NK-92 treated with Interleukin-12 subunit alpha and Interleukin-12 subunit beta, amount 100 ng/mL, for 24 hours (cell line): Measurements from ENCODE around the gene KRTAP5-2.
"Not testable (repeated sequence)": the region's sequence is repeated elsewhere in the genome, so short reads cannot be mapped to it uniquely, and the experiment has no call there.

Source experiments
- DNase-seq: peaks from one replicate; lab custom pipeline; 2025; lab: John Stamatoyannopoulos, UW

The KRTAP5-2 gene

GRCh38 chr11:1597994-1598380, at the start of gene KRTAP5-2:
KRTAP5-2 (minus strand) TSS chr11:1598294; CDS start chr11:1598250, 44 bp downstream.
- DNase-seq, result no peak

GRCh38 chr11:1646540-1646939, 48.4 kb upstream of the KRTAP5-2 start:
- not testable (repeated sequence) for DNase-seq

- no peak for DNase-seq
These were observed 47.3 kb upstream of the KRTAP5-2 start for GRCh38 chr11:1645357-1645821.

GRCh38 chr11:1644601-1645356, 46.7 kb upstream of the KRTAP5-2 start:
- no peak for DNase-seq

GRCh38 chr11:1643146-1643690, 45.1 kb upstream of the KRTAP5-2 start:
- DNase-seq, result no peak

GRCh38 chr11:1642288-1643145, 44.4 kb upstream of the KRTAP5-2 start:
- no peak for DNase-seq

GRCh38 chr11:1641096-1641495, 43.0 kb upstream of the KRTAP5-2 start:
- no peak for DNase-seq

GRCh38 chr11:1640076-1640946, 42.2 kb upstream of the KRTAP5-2 start:
- no peak for DNase-seq

- DNase-seq, result no peak
These were observed 41.6 kb upstream of the KRTAP5-2 start for GRCh38 chr11:1639666-1640065.

GRCh38 chr11:1639102-1639620, 41.1 kb upstream of the KRTAP5-2 start:
- no peak for DNase-seq

GRCh38 chr11:1638344-1638743, 40.2 kb upstream of the KRTAP5-2 start:
- no peak for DNase-seq

- no peak for DNase-seq
These were observed 39.5 kb upstream of the KRTAP5-2 start for GRCh38 chr11:1637628-1638027.

- DNase-seq, result no peak
These were observed 38.3 kb upstream of the KRTAP5-2 start for GRCh38 chr11:1636291-1636950.

GRCh38 chr11:1633864-1634263, 35.8 kb upstream of the KRTAP5-2 start:
- no peak for DNase-seq

GRCh38 chr11:1632053-1632714, 34.1 kb upstream of the KRTAP5-2 start:
- DNase-seq, result no peak

- DNase-seq, result no peak
These were observed 33.0 kb upstream of the KRTAP5-2 start for GRCh38 chr11:1631066-1631568.

GRCh38 chr11:1630271-1630670, 32.2 kb upstream of the KRTAP5-2 start:
- DNase-seq, result no peak

- no peak for DNase-seq
These were observed 31.5 kb upstream of the KRTAP5-2 start, which contains the start of gene KRTAP5-5 for GRCh38 chr11:1629326-1630185. KRTAP5-5 (plus strand) TSS chr11:1629775; CDS start chr11:1629841, 66 bp downstream.
